ENCODE measurements around the gene TMEM192. TPM values are rescaled to one million over a fixed set of nuclear protein-coding genes. Genes with fewer than 3 reads are reported as not detected.
A peak's percentile ranks its signal among the peaks of the same experiment; 100 is the strongest.
"Not testable (repeated sequence)": the region's sequence is repeated elsewhere in the genome, so short reads cannot be mapped to it uniquely, and the experiment has no call there.

Gene TMEM192
- total RNA-seq, 2 donors from 2014 or later: 13.8 to 14.4 TPM

DNA sequence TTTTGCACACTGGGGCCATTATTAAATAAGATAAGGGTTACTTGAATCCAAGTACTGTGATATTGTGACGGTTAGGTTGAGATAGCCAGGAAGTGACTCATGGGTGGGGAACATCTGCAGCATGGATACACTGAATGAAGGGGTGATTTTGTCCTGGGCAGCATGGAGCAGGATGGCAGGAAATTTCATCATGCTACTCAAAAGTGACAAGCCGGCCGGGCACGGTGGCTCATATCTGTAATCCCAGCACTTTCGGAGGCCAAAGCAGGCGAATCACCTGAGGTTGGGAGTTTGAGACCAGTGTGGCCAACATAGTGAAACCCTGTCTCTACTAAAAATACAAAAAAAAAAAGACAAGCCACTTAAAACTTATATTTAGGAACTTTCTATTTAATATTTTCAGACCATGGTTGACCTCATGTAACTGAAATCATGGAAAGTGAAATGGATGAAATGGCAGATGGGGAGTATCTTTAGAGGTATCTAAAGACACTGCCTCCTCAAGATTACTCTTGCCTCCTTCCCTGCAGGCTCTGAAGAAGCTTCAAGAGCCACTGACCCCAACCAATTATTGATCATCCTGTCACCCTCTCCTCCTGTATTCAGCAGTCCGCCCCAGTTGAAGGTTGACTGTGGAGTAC lies 84.8 kb downstream of the TMEM192 start:
- intact Hi-C loops (cut with DNase I): no loop called here
- DNase-seq (ENCODE audit: low spot score): peak; percentile 64

DNA sequence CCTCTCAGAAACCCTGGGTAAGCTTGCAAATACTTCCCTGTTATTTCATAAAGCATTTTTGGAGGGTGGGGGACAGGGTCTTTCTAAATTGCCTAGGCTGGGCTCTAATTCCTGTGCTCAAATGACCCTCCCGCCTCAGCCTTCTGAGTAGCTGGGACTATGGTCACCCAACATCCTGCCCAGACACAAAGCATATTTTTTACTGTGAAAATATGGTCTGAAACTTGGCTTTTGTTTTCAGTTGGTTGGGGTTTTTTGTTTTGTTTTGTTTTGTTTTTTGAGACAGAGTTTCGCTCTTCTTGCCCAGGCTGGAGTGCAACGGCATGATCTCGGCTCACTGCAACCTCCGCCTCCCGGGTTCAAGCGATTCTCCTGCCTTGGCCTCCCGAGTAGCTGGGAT lies 86.9 kb downstream of the TMEM192 start:
- intact Hi-C loops (cut with DNase I): not testable (repeated sequence)

More for the DNA sequence above, 86.9 kb downstream of the TMEM192 start:
- not testable (repeated sequence) for DNase-seq (ENCODE audit: low spot score)

Other genes starting within 250 kb of the TMEM192 start
- gene APELA, start 235.7 kb downstream of the TMEM192 start, total RNA-seq: not detected
- gene TRIM61, start 135.2 kb downstream of the TMEM192 start, total RNA-seq: 1 to 10 TPM in 1 of 2 donors, under 1 TPM in 1; 0.90 to 1.9 TPM
- gene TRIM60, start 80.9 kb downstream of the TMEM192 start, total RNA-seq: not detected
- gene TRIM75, start 59.0 kb downstream of the TMEM192 start, total RNA-seq: not detected
- 10 to 100 TPM; 23.8 to 26.6 TPM for gene KLHL2, start 94.7 kb upstream of the TMEM192 start, total RNA-seq
- gene MSMO1, start 214.8 kb upstream of the TMEM192 start, total RNA-seq: 10 to 100 TPM; 21.5 to 26.8 TPM